ENCODE results near the gene C11orf21. TPM values are rescaled to one million over a fixed set of nuclear protein-coding genes. Genes with fewer than 3 reads are reported as not detected.
A peak's percentile ranks its signal among the peaks of the same experiment; 100 is the strongest.

The C11orf21 gene
- total RNA-seq, 5 donors from 2014 or later (not counting 1 experiment from before 2014, with no cell fraction given), result 62.3 to 133 (median 88.9) TPM

DNA sequence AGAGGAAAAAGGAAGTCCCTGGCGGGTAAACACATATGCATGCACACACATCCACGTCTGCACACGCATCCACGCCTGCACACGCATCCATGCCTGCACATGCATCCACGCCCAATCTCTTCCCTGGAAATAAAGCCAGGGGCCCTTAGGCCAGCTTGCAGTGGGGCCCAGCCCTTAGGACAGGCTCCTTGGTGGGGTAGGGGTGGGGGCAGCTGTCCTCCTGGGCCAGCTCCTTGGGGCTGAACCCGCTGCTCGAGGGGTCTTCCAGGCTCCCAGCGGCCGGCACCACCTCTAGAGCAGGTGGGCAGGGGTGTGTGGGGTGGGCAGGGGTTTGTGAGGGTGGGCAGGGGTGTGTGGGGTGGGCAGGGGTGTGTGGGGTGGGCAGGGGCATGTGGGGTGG, 1.9 kb downstream of the C11orf21 start:
- Histone ChIP-seq H3K4me1 (ENCODE audit: control insufficient read depth in 1 of 2, extremely low read depth in 1 of 2, insufficient read depth in 2 of 2, low read length in 2 of 2) (peaks cover 35 to 84% of the 10 kb centered on the region in 2 experiments), H3K4me3 (ENCODE audit: control insufficient read depth in 1 of 2, extremely low read depth in 1 of 2, low read length in 1 of 2) (peak overlapping the region; percentile 9 to 35), H3K9me3 (no peaks in the 10 kb centered on the region), H3K27ac (ENCODE audit: low read length) (peak overlapping the region; percentile 40), H3K27me3 (replicated peaks in 1 of 2; ENCODE audit: control insufficient read depth in 2 of 2, extremely low read depth in 1 of 2, insufficient read depth in 2 of 2, low read length in 1 of 2) (no peaks in the 10 kb centered on the region), H3K36me3 (ENCODE audit: control insufficient read depth in 2 of 2, extremely low read depth in 1 of 2, insufficient read depth in 1 of 2, low read length in 1 of 2) (peaks cover 14 to 28% of the 10 kb centered on the region in 2 donors)
- Mint-ChIP-seq H3K4me1 (peaks cover 29 to 64% (median 56%) of the 10 kb centered on the region in 3 donors), H3K36me3 (peaks cover 6% of the 10 kb centered on the region), H3K27ac (peak overlapping the region; percentile 87 to 90), H3K4me3 (peak overlapping the region; percentile 53 to 98 (median 55)), H3K9me3 (no peaks in the 10 kb centered on the region), H3K27me3 (no peaks in the 10 kb centered on the region)
- ChIA-PET POLR2A (no interaction called here), CTCF (no interaction called here)
- no peak for DNase-seq
- WGBS (ENCODE audit: insufficient coverage), result no CpG with 5 or more reads among the region's 10 CpGs
- no peak for ATAC-seq (replicated peaks in 1 of 4)

DNA sequence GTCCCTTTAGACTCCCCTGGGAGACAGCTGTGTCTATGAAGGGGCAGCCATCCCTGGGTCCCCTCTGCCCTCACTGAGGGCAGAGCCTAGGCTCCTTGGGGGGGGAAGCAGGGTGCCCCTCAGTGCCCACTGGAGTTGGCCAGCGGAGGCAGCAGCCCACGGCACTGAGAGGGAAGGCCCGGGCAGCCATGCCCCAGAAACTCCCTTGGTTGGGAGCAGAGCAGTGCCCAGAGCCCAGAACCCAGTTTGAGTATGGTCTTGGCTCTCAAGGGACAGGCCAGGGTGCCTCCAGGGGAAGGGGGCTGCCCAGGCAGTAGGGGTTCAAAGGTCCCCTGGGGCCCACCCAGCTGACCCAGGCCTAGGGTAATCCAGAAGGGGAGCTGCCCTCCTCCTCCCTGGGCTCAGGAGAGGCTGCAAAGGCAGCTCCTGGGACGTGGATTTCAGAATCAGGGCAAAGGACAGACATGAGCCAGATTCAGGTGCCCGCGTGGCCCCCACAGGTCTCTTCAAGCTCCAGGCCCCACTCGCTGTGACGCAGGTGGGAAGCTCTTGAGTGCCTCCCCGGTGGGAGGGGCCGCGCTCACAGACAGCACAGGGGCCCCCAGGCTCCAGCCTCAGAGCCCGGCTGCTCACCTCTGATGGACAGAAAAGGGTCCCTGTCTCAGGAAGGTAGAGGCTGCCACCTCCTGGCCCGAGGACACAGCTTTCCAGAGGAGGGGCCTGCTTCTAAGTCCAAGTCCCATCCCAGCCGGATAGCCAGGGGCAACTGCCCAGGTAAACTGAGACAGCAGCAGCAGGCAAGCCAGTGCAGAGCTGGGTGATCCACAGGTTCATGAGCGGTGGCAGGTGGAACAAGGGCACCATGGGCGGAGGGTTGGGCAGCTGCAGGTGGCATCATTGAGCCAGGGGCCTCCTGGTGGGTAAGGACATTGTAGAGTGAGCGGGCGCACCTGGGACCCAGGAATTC, 2.6 kb downstream of the C11orf21 start:
- Histone ChIP-seq H3K9me3 (no peaks in the 10 kb centered on the region), H3K4me1 (ENCODE audit: control insufficient read depth in 1 of 2, extremely low read depth in 1 of 2, insufficient read depth in 2 of 2, low read length in 2 of 2) (peaks cover 30 to 84% of the 10 kb centered on the region in 2 experiments), H3K36me3 (ENCODE audit: control insufficient read depth in 2 of 2, extremely low read depth in 1 of 2, insufficient read depth in 1 of 2, low read length in 1 of 2) (peaks cover 15 to 27% of the 10 kb centered on the region in 2 donors), H3K4me3 (ENCODE audit: control insufficient read depth in 1 of 2, extremely low read depth in 1 of 2, low read length in 1 of 2) (peak overlapping the region; percentile 18 to 35), H3K27me3 (replicated peaks in 1 of 2; ENCODE audit: control insufficient read depth in 2 of 2, extremely low read depth in 1 of 2, insufficient read depth in 2 of 2, low read length in 1 of 2) (no peaks in the 10 kb centered on the region), H3K27ac (ENCODE audit: low read length) (peak overlapping the region; percentile 40)
- Mint-ChIP-seq H3K27me3 (no peaks in the 10 kb centered on the region), H3K4me1 (peaks cover 27 to 61% (median 57%) of the 10 kb centered on the region in 3 donors), H3K4me3 (peak overlapping the region; percentile 53 to 98 (median 55)), H3K27ac (peak overlapping the region; percentile 87 to 90), H3K9me3 (no peaks in the 10 kb centered on the region), H3K36me3 (peaks cover 6% of the 10 kb centered on the region)
- ChIA-PET POLR2A (no interaction called here), CTCF (interaction anchor here in 1 of 2 donors (0.6 kb wide), 1 partner anchor 11 kb away, joined by 3 read pairs; no protein-coding TSS in a partner anchor)
- peak in 1 of 4 experiments; percentile 41 for ATAC-seq (replicated peaks in 1 of 4)
- WGBS (ENCODE audit: insufficient coverage), result 89% methylated on average over 13 of the region's 18 CpGs
- DNase-seq, result peak in 14 of 35 experiments; percentile 17 to 54 (median 37)

- peaks cover 32 to 59% (median 55%) of the 10 kb centered on the region in 3 donors for H3K4me1 Mint-ChIP-seq
- Histone ChIP-seq H3K4me3 (ENCODE audit: control insufficient read depth in 1 of 2, extremely low read depth in 1 of 2, low read length in 1 of 2) (no peak overlapping the region), H3K36me3 (ENCODE audit: control insufficient read depth in 2 of 2, extremely low read depth in 1 of 2, insufficient read depth in 1 of 2, low read length in 1 of 2) (peaks cover 15 to 27% of the 10 kb centered on the region in 2 donors), H3K27me3 (replicated peaks in 1 of 2; ENCODE audit: control insufficient read depth in 2 of 2, extremely low read depth in 1 of 2, insufficient read depth in 2 of 2, low read length in 1 of 2) (no peaks in the 10 kb centered on the region), H3K27ac (ENCODE audit: low read length) (peak overlapping the region; percentile 40), H3K9me3 (no peaks in the 10 kb centered on the region), H3K4me1 (ENCODE audit: control insufficient read depth in 1 of 2, extremely low read depth in 1 of 2, insufficient read depth in 2 of 2, low read length in 2 of 2) (peaks cover 22 to 84% of the 10 kb centered on the region in 2 experiments)
- peak overlapping the region; percentile 77 to 87 for H3K27ac Mint-ChIP-seq
- CTCF ChIA-PET, result interaction anchor here in 1 of 2 donors (0.6 kb wide), 1 partner anchor 10 kb away, joined by 3 read pairs; no protein-coding TSS in a partner anchor
- DNase-seq (peak in 3 of 35 experiments; percentile 4 to 20 (median 8)), ATAC-seq (replicated peaks in 1 of 4) (no peak)
- WGBS (ENCODE audit: insufficient coverage), result 96% methylated on average over 7 of the region's 14 CpGs
- peak overlapping the region in 1 of 3 donors; percentile 98 for H3K4me3 Mint-ChIP-seq
- H3K27me3 Mint-ChIP-seq, result no peaks in the 10 kb centered on the region
- H3K36me3 Mint-ChIP-seq, result peaks cover 6% of the 10 kb centered on the region
- no peaks in the 10 kb centered on the region for H3K9me3 Mint-ChIP-seq
- POLR2A ChIA-PET, result no interaction called here
These were observed 3.5 kb downstream of the C11orf21 start for GRCh38 chr11:2298131-2298794.

DNA sequence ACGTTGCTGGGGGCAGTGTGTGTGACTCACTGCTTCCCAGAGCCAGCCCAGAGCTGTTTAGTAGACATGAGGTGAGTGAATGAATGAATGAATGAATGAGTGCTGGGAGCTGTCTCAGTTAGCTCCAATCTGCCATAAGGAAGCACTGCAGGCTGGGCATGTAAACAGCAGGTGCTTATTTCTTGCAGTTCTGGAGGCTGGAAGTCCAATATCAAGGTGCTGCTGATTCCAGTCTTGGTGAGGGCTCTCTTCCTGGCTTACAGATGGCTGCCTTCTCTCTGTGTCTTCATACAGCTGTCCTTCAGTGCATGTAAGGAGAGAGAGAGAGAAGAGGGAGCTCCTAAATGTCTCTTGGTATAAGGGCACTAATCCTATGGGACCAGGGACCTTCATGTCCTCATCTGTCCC, 4.1 kb downstream of the C11orf21 start:
- Histone ChIP-seq H3K9me3 (no peaks in the 10 kb centered on the region), H3K36me3 (ENCODE audit: control insufficient read depth in 2 of 2, extremely low read depth in 1 of 2, insufficient read depth in 1 of 2, low read length in 1 of 2) (peaks cover 15 to 27% of the 10 kb centered on the region in 2 donors), H3K4me3 (ENCODE audit: control insufficient read depth in 1 of 2, extremely low read depth in 1 of 2, low read length in 1 of 2) (no peak overlapping the region), H3K27ac (ENCODE audit: low read length) (no peak overlapping the region), H3K4me1 (ENCODE audit: control insufficient read depth in 1 of 2, extremely low read depth in 1 of 2, insufficient read depth in 2 of 2, low read length in 2 of 2) (peaks cover 16 to 82% of the 10 kb centered on the region in 2 experiments), H3K27me3 (replicated peaks in 1 of 2; ENCODE audit: control insufficient read depth in 2 of 2, extremely low read depth in 1 of 2, insufficient read depth in 2 of 2, low read length in 1 of 2) (no peaks in the 10 kb centered on the region)
- no peak for ATAC-seq (replicated peaks in 1 of 4)
- Mint-ChIP-seq H3K27ac (peak overlapping the region; percentile 77 to 87), H3K36me3 (peaks cover 6% of the 10 kb centered on the region), H3K4me1 (peaks cover 28 to 53% (median 50%) of the 10 kb centered on the region in 3 donors), H3K9me3 (no peaks in the 10 kb centered on the region), H3K27me3 (no peaks in the 10 kb centered on the region), H3K4me3 (no peak overlapping the region)
- peak in 1 of 35 experiments; percentile 22 for DNase-seq
- POLR2A ChIA-PET, result no interaction called here
- CTCF ChIA-PET, result no interaction called here
- no CpG with 5 or more reads among the region's 1 CpG for WGBS (ENCODE audit: insufficient coverage)

DNA sequence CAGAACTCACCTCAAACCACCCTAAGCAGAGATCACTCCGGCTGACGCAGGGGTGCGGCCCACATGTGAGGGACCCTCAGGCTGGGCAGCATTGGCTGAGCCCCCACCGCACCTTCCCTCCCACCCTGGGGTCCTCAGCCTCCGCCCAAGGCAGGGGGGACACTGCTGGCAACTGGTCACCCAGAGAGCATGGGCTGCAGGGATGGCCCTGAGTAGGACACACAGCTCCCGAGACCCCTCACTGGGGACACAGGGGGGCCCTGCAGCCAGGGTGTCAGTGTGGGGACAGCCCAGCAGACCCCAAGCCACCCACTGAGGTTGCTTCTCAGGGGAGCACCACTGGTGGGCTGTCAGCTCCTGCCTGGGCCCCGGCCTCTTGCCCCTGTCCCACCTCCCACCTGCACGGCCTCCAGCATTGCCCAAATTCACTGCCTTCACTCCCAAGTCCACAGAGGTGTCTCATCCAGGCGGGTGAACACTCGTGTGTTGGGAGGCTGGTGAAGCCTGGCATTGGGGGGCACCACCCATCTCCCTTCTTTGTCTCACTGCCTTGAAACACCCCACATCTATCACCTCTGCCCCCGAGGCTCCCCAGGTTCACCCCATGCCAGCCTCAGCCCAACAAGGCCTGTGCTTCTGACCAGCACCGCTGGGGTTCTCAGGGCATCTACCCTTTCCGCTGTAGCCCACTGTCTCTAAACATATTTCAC, 4.7 kb downstream of the C11orf21 start:
- DNase-seq, result peak in 3 of 35 experiments; percentile 4 to 23 (median 11)
- Histone ChIP-seq H3K4me3 (ENCODE audit: control insufficient read depth in 1 of 2, extremely low read depth in 1 of 2, low read length in 1 of 2) (no peak overlapping the region), H3K27me3 (replicated peaks in 1 of 2; ENCODE audit: control insufficient read depth in 2 of 2, extremely low read depth in 1 of 2, insufficient read depth in 2 of 2, low read length in 1 of 2) (no peaks in the 10 kb centered on the region), H3K9me3 (no peaks in the 10 kb centered on the region), H3K36me3 (ENCODE audit: control insufficient read depth in 2 of 2, extremely low read depth in 1 of 2, insufficient read depth in 1 of 2, low read length in 1 of 2) (peaks cover 15 to 27% of the 10 kb centered on the region in 2 donors), H3K4me1 (ENCODE audit: control insufficient read depth in 1 of 2, extremely low read depth in 1 of 2, insufficient read depth in 2 of 2, low read length in 2 of 2) (peaks cover 14 to 78% of the 10 kb centered on the region in 2 experiments), H3K27ac (ENCODE audit: low read length) (no peak overlapping the region)
- Mint-ChIP-seq H3K4me1 (peaks cover 31 to 52% (median 50%) of the 10 kb centered on the region in 3 donors), H3K27me3 (no peaks in the 10 kb centered on the region), H3K27ac (peak overlapping the region; percentile 77 to 87), H3K4me3 (no peak overlapping the region), H3K36me3 (peaks cover 6% of the 10 kb centered on the region), H3K9me3 (no peaks in the 10 kb centered on the region)
- no peak for ATAC-seq (replicated peaks in 1 of 4)
- POLR2A ChIA-PET, result no interaction called here
- CTCF ChIA-PET, result no interaction called here
- 99% methylated on average over 8 of the region's 13 CpGs for WGBS (ENCODE audit: insufficient coverage)

Measured in T-cell (primary cell).